NB4 (cell line): ENCODE results near the gene PAX6.

Experiments used
- CTCF ChIP-seq: IDR thresholded peaks from one replicate; pipeline ENCODE4 v1.5.1; 2012; ENCODE audit warnings: low read depth, low read length
- MYC ChIP-seq: IDR thresholded peaks from 2 replicates; pipeline ENCODE4 v1.6.1; 2011; ENCODE audit warnings: low read depth, low read length
- POLR2A ChIP-seq: IDR thresholded peaks from 2 replicates; pipeline ENCODE4 v1.6.1; 2011; ENCODE audit warnings: mild to moderate bottlenecking; ENCODE audit not compliant: insufficient read length; ENCODE audit errors: extremely low read depth

GRCh38 chr11:31772412-31772811, 38.7 kb downstream of the PAX6 start:
- TF ChIP-seq MYC (no peak), CTCF (no peak), POLR2A (no peak)
